Left lobe of liver (tissue), 2 donors: ENCODE measurements around the gene PPWD1. TPM values are rescaled to one million over a fixed set of nuclear protein-coding genes. Genes with fewer than 3 reads are reported as not detected.
"Not testable (repeated sequence)": the region's sequence is repeated elsewhere in the genome, so short reads cannot be mapped to it uniquely, and the experiment has no call there.

ENCODE experiments used
- ATAC-seq: fragments of 200-7000 bp; cut with Tn5 transposase; one replicate; pipeline ENCODE4 v1.9.1; 2020; ENCODE audit warnings: mild to moderate bottlenecking, moderate library complexity
- DNase-seq: peaks from one replicate; pipeline ENCODE4 v3.0.0-alpha.2; 2020; ENCODE audit warnings: low spot score
- total RNA-seq: library from RNA; stranded (reverse); gene quantifications from one replicate; pipeline ENCODE4 v1.2.1, GENCODE V29; 2021
- donor health status: DM: no; HTN: no; CAD: no; lungs with moderate emphysema.
- donor health status: DM: no; HTN: yes; CAD: no.

PPWD1 gene
- total RNA-seq, 1 donor from 2014 or later, result 9.6 TPM

DNA sequence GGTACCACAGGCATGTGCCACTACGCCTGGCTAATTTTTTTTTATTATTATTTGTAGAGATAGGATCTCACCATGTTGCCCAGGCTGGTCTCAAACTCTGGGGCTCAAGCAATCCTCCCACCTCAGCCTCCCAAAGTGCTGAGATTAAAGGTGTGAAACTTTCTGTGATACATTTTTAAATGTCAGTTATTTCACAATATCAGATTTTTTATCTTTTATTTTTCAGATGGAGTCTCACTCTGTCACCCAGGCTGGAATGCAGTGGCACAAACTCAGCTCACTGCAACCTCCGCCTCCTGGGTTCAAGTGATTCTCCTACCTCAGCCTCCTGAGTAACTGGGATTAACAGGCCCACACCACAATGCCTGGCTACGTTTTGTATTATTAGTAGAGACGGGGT lies 58.9 kb downstream of the PPWD1 start:
- not testable (repeated sequence) for ATAC-seq, DNase-seq

- no peak for DNase-seq
- no peak for ATAC-seq
These were observed 60.4 kb downstream of the PPWD1 start for GRCh38 chr5:65623482-65623881.

- DNase-seq, result peak; percentile 94
- peak; percentile 95 for ATAC-seq
These were observed 61.0 kb downstream of the PPWD1 start, which contains the start of gene TRIM23 for GRCh38 chr5:65624025-65624570. Gene TRIM23, minus strand, starts transcription at chr5:65624333. Its CDS starts 59 bp downstream, at chr5:65624274.

GRCh38 chr5:65624571-65625555 lies 61.8 kb downstream of the PPWD1 start, which contains the start of the genes SHLD3 and TRAPPC13:
Gene SHLD3, plus strand, starts transcription at chr5:65625027. Its CDS starts 4,561 bp downstream, at chr5:65629588.
Gene TRAPPC13, plus strand, starts transcription at chr5:65625027. Its CDS starts 34 bp downstream, at chr5:65625061.
- peak; percentile 91 for ATAC-seq

GRCh38 chr5:65625743-65626142 lies 62.6 kb downstream of the PPWD1 start:
- ATAC-seq (no peak), DNase-seq (no peak)

More at GRCh38 chr5:65624571-65625555, 61.8 kb downstream of the PPWD1 start, which contains the start of the genes SHLD3 and TRAPPC13:
- peak; percentile 90 for DNase-seq

DNA sequence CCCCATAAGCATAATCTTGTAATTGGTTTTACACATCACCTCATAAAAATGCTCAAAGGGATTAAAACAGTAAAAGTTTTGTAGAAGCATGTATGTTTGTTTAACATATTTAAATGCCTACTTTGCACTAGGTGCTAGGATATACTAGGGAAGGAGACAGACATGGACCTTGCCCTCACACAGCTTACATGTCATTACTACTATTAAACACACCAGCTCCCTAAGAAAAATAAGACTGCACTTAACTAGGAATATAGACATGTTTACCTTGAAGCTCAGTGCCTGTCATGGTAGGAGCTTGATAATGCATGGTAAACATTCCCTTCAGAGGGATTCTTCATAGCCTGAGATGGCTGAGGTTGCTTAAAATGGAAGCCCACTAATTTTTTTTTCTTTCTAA lies 67.9 kb downstream of the PPWD1 start:
- ATAC-seq, result no peak
- DNase-seq, result no peak

Other genes with a start within 250 kb of the PPWD1 start
- 0.30 TPM for gene ADAMTS6, start 81.4 kb upstream of the PPWD1 start, total RNA-seq
- 0.25 TPM for gene CENPK, start 128 bp upstream of the PPWD1 start, total RNA-seq
- 8.5 TPM for gene TRIM23, start 61.0 kb downstream of the PPWD1 start, total RNA-seq
- 0.55 TPM for gene SHLD3, start 61.7 kb downstream of the PPWD1 start, total RNA-seq
- gene TRAPPC13, start 61.7 kb downstream of the PPWD1 start, total RNA-seq, result 7.5 TPM
- 3.0 TPM for gene SGTB, start 158.8 kb downstream of the PPWD1 start, total RNA-seq
- 47.1 TPM for gene NLN, start 158.9 kb downstream of the PPWD1 start, total RNA-seq